C4-2B (cell line): Measurements from ENCODE around the gene BRME1.

Experiments used
- H3K27ac ChIP-seq: fragments of 450-650 bp; 2 replicates; pipeline ENCODE4 v1.5.1; 2017
- ZFX ChIP-seq: fragments of 450-650 bp; IDR thresholded peaks from 2 replicates; pipeline ENCODE4 v1.6.1; 2017
- TF ChIP-seq, protein P1 (sequence below): fragments of 450-650 bp; conservative IDR thresholded peaks from 2 replicates; pipeline ENCODE4 v1.5.1; 2017; ENCODE audit warnings: mild to moderate bottlenecking

Gene BRME1

DNA sequence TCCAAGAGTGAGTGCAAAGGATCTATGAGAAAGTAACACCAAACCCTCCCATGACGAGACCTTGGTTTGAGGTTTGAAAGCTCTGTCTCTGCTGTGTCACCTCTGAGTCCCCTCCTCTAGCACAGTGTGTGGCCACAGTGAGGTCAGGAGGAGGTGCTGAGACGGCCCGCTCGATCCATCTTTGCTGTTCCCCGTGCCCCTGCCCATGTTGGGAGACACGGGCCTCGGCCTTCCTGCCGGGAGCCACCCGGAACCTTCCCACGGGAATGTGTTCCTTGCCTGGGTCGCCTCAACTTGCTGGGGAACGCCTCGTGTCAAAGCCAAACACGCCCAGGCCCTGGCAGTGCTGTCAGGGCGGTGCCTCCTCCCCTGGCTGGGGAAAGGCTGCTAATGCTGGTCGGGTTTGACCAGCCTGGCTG is 18.9 kb downstream of the BRME1 start:
- no peak for TF ChIP-seq ZFX
- TF ChIP-seq, protein P1, sequence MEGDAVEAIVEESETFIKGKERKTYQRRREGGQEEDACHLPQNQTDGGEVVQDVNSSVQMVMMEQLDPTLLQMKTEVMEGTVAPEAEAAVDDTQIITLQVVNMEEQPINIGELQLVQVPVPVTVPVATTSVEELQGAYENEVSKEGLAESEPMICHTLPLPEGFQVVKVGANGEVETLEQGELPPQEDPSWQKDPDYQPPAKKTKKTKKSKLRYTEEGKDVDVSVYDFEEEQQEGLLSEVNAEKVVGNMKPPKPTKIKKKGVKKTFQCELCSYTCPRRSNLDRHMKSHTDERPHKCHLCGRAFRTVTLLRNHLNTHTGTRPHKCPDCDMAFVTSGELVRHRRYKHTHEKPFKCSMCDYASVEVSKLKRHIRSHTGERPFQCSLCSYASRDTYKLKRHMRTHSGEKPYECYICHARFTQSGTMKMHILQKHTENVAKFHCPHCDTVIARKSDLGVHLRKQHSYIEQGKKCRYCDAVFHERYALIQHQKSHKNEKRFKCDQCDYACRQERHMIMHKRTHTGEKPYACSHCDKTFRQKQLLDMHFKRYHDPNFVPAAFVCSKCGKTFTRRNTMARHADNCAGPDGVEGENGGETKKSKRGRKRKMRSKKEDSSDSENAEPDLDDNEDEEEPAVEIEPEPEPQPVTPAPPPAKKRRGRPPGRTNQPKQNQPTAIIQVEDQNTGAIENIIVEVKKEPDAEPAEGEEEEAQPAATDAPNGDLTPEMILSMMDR, result no peak
- no peak overlapping the region for H3K27ac ChIP-seq

DNA sequence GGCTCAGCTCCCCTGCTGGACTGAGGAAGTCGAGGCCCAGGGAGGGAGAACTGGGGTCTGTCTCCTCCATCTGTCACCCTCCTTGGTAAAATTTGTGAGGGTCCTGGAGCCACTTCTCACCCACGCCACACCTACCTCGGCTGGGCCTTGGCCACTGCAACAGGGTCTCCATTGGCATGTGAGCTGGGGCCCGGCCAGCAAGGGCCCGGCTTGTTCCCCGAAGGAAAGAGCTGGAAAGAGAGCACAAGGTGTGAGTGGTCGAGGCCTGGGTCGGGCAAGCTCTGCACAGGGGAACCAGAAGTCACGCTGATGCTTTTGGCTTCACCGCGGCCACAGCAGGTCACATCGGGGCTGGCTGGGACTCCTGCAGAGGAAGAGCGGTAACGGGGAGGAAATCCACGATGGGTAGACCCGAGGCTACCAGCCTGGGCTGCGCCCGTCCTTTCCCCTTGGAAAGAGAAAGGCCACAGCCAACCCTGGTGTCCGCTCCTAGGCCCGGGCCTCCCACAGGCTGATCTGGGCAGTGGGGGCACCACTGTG is 20.0 kb downstream of the BRME1 start:
- no peak overlapping the region for H3K27ac ChIP-seq
- TF ChIP-seq, protein P1, result no peak
- no peak for TF ChIP-seq ZFX

DNA sequence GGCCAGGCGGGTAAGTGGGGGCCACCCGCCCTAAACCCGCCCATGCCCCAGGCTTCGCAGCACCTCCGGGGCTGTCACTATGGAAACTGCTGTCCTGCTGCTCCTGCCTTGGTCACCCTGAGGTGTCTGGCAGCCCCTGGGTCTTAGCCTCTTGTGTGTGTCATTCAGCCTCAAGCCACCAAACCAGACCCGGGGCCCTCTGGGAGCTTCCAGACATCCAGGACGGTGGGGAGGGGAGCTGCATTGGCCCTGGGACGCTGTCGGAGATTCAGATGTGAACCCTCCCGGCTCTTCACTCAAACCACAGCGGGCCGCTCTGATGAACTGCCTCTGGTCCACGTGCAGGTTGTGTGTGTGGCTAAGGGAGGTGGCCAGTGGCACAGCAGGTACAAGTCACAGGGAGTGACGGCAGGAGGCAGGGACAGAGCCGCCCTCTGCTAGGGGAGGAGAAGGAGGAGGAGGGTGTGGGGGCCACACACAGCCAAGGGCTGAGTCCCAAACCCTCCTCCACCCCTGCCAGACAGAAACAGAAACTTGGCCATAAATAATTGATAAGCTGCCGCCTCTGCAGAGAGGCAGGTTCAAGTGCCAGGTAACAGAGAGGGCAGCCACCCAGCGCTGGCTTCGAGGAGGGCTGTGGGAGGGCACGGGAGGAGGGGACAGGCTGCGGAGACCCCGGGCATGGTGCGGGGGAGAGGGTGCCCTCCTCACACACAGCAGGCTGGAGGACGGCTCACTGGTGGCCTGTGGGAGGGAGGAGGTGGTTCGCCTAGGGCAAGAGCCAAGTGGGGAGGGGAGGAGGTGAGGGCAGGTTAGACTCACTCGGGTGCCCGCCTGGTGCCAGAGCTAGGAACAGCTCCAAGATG is 21.0 kb downstream of the BRME1 start:
- no peak overlapping the region for H3K27ac ChIP-seq
- TF ChIP-seq, protein P1, result no peak
- no peak for TF ChIP-seq ZFX

DNA sequence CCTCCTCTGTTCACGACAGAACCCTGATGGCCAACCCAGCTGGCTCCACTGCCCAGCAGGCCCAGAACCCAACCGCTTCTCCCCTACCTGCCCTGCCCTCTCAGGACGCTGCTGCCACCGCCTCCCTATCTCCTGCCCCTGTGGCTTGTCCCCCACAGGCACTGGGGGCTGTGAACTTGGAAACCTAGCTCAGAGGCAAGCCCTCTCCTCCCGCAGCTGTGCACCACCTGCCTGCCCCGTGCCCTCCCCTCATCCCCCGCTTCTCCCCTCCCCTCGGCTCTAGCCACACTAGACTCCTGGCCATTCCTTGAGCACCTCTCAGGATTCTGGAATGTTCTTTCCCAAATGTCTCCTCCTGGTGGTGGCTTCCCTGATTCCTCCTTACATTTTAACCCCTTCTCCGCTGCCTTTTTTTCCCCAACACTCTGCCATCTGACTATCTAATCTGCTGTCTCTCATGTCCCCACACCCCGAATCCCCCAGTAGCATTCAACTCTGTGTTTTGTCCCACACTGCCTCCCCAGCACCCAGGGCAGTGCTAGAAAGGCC is 22.3 kb downstream of the BRME1 start:
- no peak overlapping the region for H3K27ac ChIP-seq
- TF ChIP-seq ZFX, result no peak
- TF ChIP-seq, protein P1, result no peak

DNA sequence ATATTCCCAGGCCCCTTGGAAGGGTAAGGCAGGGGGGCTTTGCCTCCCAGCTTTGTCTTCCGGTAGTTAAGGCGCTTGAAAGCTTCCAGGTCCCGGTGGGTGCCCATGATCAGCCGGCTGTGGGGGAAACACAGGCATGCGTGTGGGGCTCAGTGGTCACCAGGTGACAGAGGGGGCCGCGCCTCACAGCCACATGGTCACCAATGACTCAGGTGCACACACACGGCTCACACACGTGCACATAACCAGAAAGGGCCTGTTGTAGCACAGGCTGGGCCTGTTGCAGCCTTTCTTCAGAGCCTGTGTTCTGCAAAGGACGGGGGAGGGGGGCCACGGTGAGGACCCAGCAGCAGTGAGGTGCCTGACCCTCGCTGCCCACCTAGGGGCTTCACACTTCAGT is 23.1 kb downstream of the BRME1 start:
- TF ChIP-seq, protein P1, result no peak
- no peak for TF ChIP-seq ZFX
- H3K27ac ChIP-seq, result no peak overlapping the region

DNA sequence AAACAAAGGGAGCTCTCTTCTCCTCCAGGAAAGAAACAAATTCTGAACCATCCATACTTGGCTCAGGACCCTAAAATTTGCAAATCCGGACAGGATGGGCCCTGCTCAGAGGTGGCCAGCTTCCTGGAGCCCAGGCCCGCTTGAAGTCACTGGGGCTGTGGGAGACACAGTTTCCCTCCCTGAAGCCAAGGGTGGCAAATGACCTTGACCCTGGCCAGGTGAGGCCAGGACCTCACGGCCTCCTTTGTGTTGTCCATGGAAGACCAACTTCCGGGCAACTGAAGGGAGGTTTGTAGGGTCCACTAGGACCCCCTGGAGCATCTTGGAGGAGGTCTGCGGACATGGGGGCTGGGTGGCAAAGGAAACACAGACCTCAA is 23.5 kb downstream of the BRME1 start:
- no peak overlapping the region for H3K27ac ChIP-seq
- TF ChIP-seq, protein P1, result no peak
- TF ChIP-seq ZFX, result no peak

DNA sequence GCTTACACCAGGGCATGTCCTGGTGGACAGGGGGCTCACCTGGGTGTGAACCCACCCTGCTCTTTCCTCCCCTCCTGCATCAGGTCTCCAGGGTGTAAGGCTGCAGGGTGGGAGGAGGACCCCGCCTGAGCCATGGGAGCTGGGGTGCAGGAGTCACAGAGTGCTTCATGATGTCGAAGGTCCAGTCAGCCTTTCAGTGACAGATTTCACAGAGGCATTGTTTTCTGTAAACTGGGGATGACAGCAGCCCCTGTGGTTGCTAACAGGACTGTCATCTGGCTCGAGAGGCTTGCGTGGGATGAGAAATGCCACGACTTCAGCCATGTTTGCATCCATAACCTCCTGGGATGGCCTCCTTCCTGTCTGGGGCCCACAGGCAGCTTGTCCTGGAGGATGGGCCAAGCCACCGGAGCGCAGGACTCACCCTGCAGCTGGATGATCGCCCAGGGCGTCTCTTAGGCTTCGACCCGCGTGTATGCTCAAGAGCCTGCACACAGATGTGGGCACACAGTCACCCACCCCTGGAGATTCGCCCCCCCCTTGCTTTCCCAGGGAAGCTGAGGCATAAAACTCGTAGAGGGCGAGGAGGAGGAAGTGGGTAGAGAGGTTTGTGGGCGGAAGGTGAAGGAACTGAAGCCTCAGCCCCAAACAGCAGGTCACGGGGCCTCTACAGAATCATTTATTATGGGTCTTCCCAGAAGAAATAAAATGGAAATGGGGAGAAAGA is 24.1 kb downstream of the BRME1 start:
- H3K27ac ChIP-seq, result no peak overlapping the region
- TF ChIP-seq ZFX, result no peak
- TF ChIP-seq, protein P1, result no peak
